GM10266 (cell line): ENCODE data around the gene COL27A1.

Source experiments
- DNase-seq: peaks from one replicate; pipeline ENCODE4 v3.0.0; 2012; ENCODE audit errors: extremely low spot score
- CTCF ChIP-seq: IDR thresholded peaks from 2 replicates; pipeline ENCODE4 v1.5.1; 2012; ENCODE audit warnings: mild to moderate bottlenecking, low read depth; ENCODE audit not compliant: control insufficient read depth, insufficient read depth; ENCODE audit errors: missing control alignments

COL27A1 gene

GRCh38 chr9:114170771-114171461 is 15.6 kb downstream of the COL27A1 start:
- DNase-seq, result no peak
- TF ChIP-seq CTCF, result no peak

GRCh38 chr9:114171500-114171899 is 16.2 kb downstream of the COL27A1 start:
- DNase-seq, result no peak
- no peak for TF ChIP-seq CTCF

- DNase-seq, result no peak
Measured at GRCh38 chr9:114172981-114173833, 17.9 kb downstream of the COL27A1 start.

GRCh38 chr9:114174557-114174875 is 19.2 kb downstream of the COL27A1 start:
- TF ChIP-seq CTCF, result no peak
- DNase-seq, result no peak

More at GRCh38 chr9:114172981-114173833, 17.9 kb downstream of the COL27A1 start:
- TF ChIP-seq CTCF, result no peak

GRCh38 chr9:114174876-114175771 is 19.8 kb downstream of the COL27A1 start:
- TF ChIP-seq CTCF, result no peak
- no peak for DNase-seq

- no peak for TF ChIP-seq CTCF
- no peak for DNase-seq
Measured at GRCh38 chr9:114176624-114177291, 21.4 kb downstream of the COL27A1 start.
